ENCODE measurements around the gene ABHD8. TPM values are rescaled to one million over a fixed set of nuclear protein-coding genes. Genes with fewer than 3 reads are reported as not detected.

ABHD8 gene
- total RNA-seq, 1 experiment from 2014 or later, result 5.2 TPM

GRCh38 chr19:17307876-17308377 lies 4.7 kb upstream of the ABHD8 start:
- no peak overlapping the region for H2AFZ ChIP-seq (ENCODE audit: low read depth, low read length, poor library complexity, severe bottlenecking)
- peaks cover 57 to 78% of the 10 kb centered on the region in 2 experiments for H3K4me1 ChIP-seq (ENCODE audit: control insufficient read depth in 1 of 2, insufficient read depth in 2 of 2, low read length in 2 of 2)
- H3K27ac ChIP-seq (ENCODE audit: low read depth, low read length), result peak overlapping the region; percentile 79
- peak overlapping the region; percentile 99 for H3K4me2 ChIP-seq (ENCODE audit: low read length)
- H3K27me3 ChIP-seq (ENCODE audit: insufficient read depth, low read length), result no peaks in the 10 kb centered on the region
- intact Hi-C loops (cut with micrococcal nuclease), result loop anchor here (2.0 kb wide), 1 partner anchor 15 kb away; no protein-coding TSS in a partner anchor
- no TSS peak for BruUV-seq (replicated peaks)
- no peaks in the 10 kb centered on the region for H4K20me1 ChIP-seq (ENCODE audit: insufficient read depth)
- no peaks in the 10 kb centered on the region for H3K9me2 ChIP-seq (ENCODE audit: insufficient read depth)
- H3K4me3 ChIP-seq (replicated peaks in 1 of 2; ENCODE audit: low read depth in 1 of 2, low read length in 2 of 2), result peak overlapping the region; percentile 80 to 98; a peak in 3 of 4 replicates
- H3K36me3 ChIP-seq (ENCODE audit: control insufficient read depth in 1 of 2, insufficient read depth in 2 of 2, low read length in 2 of 2), result no peaks in the 10 kb centered on the region; a peak in 1 of 4 replicates
- peaks cover 48% of the 10 kb centered on the region for H3K79me2 ChIP-seq (ENCODE audit: insufficient read depth, low read length)
- DNase-seq (ENCODE audit: low read depth, low spot score) (no peak), ATAC-seq (no peak)
- RAD21 ChIA-PET (ENCODE audit: low non-redundant PET in 1 of 2, low total read pairs in 2 of 2, uncharacterized antibody in 2 of 2, unreplicated experiment in 2 of 2), result interaction anchor here (1.1 to 1.6 kb wide), 2 partner anchors 24 to 26 kb away, joined by 3 to 5 read pairs; no protein-coding TSS in a partner anchor
- no peaks in the 10 kb centered on the region for H3K9me3 ChIP-seq (ENCODE audit: control insufficient read depth in 1 of 2, insufficient read depth in 1 of 2, low read depth in 1 of 2, low read length in 2 of 2)
- CTCF ChIA-PET, result interaction anchor here (1.6 to 1.7 kb wide), 2 partner anchors 15 to 25 kb away, joined by 5 to 8 read pairs; no protein-coding TSS in a partner anchor
- TF ChIP-seq ZNF274 (IDR thresholded peaks at IDR 0.05; ENCODE audit: low read depth, low read length) (no peak), CEBPB (IDR thresholded peaks at IDR 0.05; ENCODE audit: low read depth) (no peak), RAD21 (IDR thresholded peaks at IDR 0.05; ENCODE audit: low read depth) (no peak), EZH2 (IDR thresholded peaks at IDR 0.05) (no peak), SP1 (IDR thresholded peaks at IDR 0.05; ENCODE audit: low read depth) (no peak), POLR2AphosphoS5 (IDR thresholded peaks at IDR 0.05; ENCODE audit: low read depth, low read length) (no peak), SIN3A (IDR thresholded peaks at IDR 0.05; ENCODE audit: low read depth) (no peak), TCF7L2 (IDR thresholded peaks at IDR 0.05; ENCODE audit: borderline replicate concordance, extremely low read depth, insufficient read depth, insufficient read length) (no peak), EGR1 (IDR thresholded peaks at IDR 0.05; ENCODE audit: low read depth) (no peak), YY1 (IDR thresholded peaks at IDR 0.05; ENCODE audit: extremely low read depth, insufficient replicate concordance, low read depth, low read length) (no peak), SRF (IDR thresholded peaks at IDR 0.05; ENCODE audit: low read depth) (no peak), JUND (IDR thresholded peaks at IDR 0.05) (no peak), ELF1 (IDR thresholded peaks at IDR 0.05; ENCODE audit: borderline replicate concordance, low read depth) (no peak), CBX3 (IDR thresholded peaks at IDR 0.05; ENCODE audit: low read depth) (no peak), ZFX (IDR thresholded peaks at IDR 0.05) (no peak)
- TF ChIP-seq, protein P1, sequence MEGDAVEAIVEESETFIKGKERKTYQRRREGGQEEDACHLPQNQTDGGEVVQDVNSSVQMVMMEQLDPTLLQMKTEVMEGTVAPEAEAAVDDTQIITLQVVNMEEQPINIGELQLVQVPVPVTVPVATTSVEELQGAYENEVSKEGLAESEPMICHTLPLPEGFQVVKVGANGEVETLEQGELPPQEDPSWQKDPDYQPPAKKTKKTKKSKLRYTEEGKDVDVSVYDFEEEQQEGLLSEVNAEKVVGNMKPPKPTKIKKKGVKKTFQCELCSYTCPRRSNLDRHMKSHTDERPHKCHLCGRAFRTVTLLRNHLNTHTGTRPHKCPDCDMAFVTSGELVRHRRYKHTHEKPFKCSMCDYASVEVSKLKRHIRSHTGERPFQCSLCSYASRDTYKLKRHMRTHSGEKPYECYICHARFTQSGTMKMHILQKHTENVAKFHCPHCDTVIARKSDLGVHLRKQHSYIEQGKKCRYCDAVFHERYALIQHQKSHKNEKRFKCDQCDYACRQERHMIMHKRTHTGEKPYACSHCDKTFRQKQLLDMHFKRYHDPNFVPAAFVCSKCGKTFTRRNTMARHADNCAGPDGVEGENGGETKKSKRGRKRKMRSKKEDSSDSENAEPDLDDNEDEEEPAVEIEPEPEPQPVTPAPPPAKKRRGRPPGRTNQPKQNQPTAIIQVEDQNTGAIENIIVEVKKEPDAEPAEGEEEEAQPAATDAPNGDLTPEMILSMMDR (IDR thresholded peaks at IDR 0.05 in 2 of 3, conservative IDR thresholded peaks at IDR 0.05 in 1 of 3; ENCODE audit: borderline replicate concordance in 1 of 3, insufficient read depth in 1 of 3, low read depth in 2 of 3, low read length in 2 of 3), result no peak
- TF ChIP-seq, protein P2, sequence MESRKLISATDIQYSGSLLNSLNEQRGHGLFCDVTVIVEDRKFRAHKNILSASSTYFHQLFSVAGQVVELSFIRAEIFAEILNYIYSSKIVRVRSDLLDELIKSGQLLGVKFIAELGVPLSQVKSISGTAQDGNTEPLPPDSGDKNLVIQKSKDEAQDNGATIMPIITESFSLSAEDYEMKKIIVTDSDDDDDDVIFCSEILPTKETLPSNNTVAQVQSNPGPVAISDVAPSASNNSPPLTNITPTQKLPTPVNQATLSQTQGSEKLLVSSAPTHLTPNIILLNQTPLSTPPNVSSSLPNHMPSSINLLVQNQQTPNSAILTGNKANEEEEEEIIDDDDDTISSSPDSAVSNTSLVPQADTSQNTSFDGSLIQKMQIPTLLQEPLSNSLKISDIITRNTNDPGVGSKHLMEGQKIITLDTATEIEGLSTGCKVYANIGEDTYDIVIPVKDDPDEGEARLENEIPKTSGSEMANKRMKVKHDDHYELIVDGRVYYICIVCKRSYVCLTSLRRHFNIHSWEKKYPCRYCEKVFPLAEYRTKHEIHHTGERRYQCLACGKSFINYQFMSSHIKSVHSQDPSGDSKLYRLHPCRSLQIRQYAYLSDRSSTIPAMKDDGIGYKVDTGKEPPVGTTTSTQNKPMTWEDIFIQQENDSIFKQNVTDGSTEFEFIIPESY (IDR thresholded peaks at IDR 0.05; ENCODE audit: extremely low read depth, insufficient replicate concordance, low read length), result no peak
- TF ChIP-seq, protein P3, sequence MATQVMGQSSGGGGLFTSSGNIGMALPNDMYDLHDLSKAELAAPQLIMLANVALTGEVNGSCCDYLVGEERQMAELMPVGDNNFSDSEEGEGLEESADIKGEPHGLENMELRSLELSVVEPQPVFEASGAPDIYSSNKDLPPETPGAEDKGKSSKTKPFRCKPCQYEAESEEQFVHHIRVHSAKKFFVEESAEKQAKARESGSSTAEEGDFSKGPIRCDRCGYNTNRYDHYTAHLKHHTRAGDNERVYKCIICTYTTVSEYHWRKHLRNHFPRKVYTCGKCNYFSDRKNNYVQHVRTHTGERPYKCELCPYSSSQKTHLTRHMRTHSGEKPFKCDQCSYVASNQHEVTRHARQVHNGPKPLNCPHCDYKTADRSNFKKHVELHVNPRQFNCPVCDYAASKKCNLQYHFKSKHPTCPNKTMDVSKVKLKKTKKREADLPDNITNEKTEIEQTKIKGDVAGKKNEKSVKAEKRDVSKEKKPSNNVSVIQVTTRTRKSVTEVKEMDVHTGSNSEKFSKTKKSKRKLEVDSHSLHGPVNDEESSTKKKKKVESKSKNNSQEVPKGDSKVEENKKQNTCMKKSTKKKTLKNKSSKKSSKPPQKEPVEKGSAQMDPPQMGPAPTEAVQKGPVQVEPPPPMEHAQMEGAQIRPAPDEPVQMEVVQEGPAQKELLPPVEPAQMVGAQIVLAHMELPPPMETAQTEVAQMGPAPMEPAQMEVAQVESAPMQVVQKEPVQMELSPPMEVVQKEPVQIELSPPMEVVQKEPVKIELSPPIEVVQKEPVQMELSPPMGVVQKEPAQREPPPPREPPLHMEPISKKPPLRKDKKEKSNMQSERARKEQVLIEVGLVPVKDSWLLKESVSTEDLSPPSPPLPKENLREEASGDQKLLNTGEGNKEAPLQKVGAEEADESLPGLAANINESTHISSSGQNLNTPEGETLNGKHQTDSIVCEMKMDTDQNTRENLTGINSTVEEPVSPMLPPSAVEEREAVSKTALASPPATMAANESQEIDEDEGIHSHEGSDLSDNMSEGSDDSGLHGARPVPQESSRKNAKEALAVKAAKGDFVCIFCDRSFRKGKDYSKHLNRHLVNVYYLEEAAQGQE (IDR thresholded peaks at IDR 0.05; ENCODE audit: low read depth), result no peak
- POLR2A ChIA-PET, result interaction anchor here (1.3 to 3.2 kb wide), 5 partner anchors 14 to 112 kb away, joined by 4 to 39 read pairs (median 5); partner anchors contain the start of genes ANO8 and MVB12A
- peak overlapping the region; percentile 65 for H3K9ac ChIP-seq (ENCODE audit: low read length)

Measured in HCT116 (cell line).